Measurements from ENCODE around the gene LACTBL1.

GRCh38 chr1:23021834-23022233 lies 49.2 kb upstream of the LACTBL1 start:
- TF ChIP-seq, protein P1, sequence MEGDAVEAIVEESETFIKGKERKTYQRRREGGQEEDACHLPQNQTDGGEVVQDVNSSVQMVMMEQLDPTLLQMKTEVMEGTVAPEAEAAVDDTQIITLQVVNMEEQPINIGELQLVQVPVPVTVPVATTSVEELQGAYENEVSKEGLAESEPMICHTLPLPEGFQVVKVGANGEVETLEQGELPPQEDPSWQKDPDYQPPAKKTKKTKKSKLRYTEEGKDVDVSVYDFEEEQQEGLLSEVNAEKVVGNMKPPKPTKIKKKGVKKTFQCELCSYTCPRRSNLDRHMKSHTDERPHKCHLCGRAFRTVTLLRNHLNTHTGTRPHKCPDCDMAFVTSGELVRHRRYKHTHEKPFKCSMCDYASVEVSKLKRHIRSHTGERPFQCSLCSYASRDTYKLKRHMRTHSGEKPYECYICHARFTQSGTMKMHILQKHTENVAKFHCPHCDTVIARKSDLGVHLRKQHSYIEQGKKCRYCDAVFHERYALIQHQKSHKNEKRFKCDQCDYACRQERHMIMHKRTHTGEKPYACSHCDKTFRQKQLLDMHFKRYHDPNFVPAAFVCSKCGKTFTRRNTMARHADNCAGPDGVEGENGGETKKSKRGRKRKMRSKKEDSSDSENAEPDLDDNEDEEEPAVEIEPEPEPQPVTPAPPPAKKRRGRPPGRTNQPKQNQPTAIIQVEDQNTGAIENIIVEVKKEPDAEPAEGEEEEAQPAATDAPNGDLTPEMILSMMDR (IDR thresholded peaks at IDR 0.05; ENCODE audit: insufficient read depth, low read depth, low read length) = no peak
- no peak for TF ChIP-seq EZH2 (IDR thresholded peaks at IDR 0.05; ENCODE audit: insufficient read depth, low read length)
